GM23248 (cell line): ENCODE measurements around the gene WNK2. TPM values are rescaled to one million over a fixed set of nuclear protein-coding genes. Genes with fewer than 3 reads are reported as not detected.
"Not testable (repeated sequence)": the region's sequence is repeated elsewhere in the genome, so short reads cannot be mapped to it uniquely, and the experiment has no call there.

Source experiments
- DNase-seq: peaks from one replicate; pipeline ENCODE4 v3.0.0-alpha.2; 2015
- H2AFZ ChIP-seq: fragments of 200-600 bp; sonication (generic); 2 replicates; pipeline ENCODE4 v1.6.1; 2016; ENCODE audit warnings: antibody characterized with exemption
- H3F3A ChIP-seq: fragments of 200-600 bp; sonication (generic); 2 replicates; pipeline ENCODE4 v1.6.1; 2016; ENCODE audit warnings: mild to moderate bottlenecking, antibody characterized with exemption, mixed run types; ENCODE audit not compliant: insufficient read depth
- H3K27ac ChIP-seq: fragments of 200-600 bp; sonication (generic); 2 replicates; pipeline ENCODE4 v1.5.1; 2016; ENCODE audit warnings: mild to moderate bottlenecking
- H3K27me3 ChIP-seq: fragments of 200-600 bp; sonication (generic); replicated peaks from 2 replicates; pipeline ENCODE4 v1.6.1; 2016; ENCODE audit warnings: mild to moderate bottlenecking; ENCODE audit not compliant: insufficient read depth
- H3K36me3 ChIP-seq: fragments of 200-600 bp; sonication (generic); 2 replicates; pipeline ENCODE4 v1.6.1; 2016; ENCODE audit warnings: low read depth, mild to moderate bottlenecking
- H3K4me1 ChIP-seq: fragments of 200-600 bp; sonication (generic); 2 replicates; pipeline ENCODE4 v1.6.1; 2016; ENCODE audit warnings: mild to moderate bottlenecking; ENCODE audit not compliant: insufficient read depth
- H3K4me2 ChIP-seq: fragments of 200-600 bp; sonication (generic); one replicate; pipeline ENCODE4 v1.6.1; 2016; ENCODE audit warnings: mild to moderate bottlenecking; ENCODE audit not compliant: unreplicated experiment
- H3K4me3 ChIP-seq: fragments of 200-600 bp; sonication (generic); 2 replicates; pipeline ENCODE4 v1.5.1; 2016; ENCODE audit warnings: mild to moderate bottlenecking
- H3K79me2 ChIP-seq: fragments of 200-600 bp; sonication (generic); 2 replicates; pipeline ENCODE4 v1.6.1; 2016; ENCODE audit warnings: mild to moderate bottlenecking; ENCODE audit not compliant: insufficient read depth
- H3K9ac ChIP-seq: fragments of 200-600 bp; sonication (generic); 2 replicates; pipeline ENCODE4 v1.6.1; 2016; ENCODE audit warnings: mild to moderate bottlenecking
- H3K9me2 ChIP-seq: fragments of 200-600 bp; sonication (generic); 2 replicates; pipeline ENCODE4 v1.6.1; 2016; ENCODE audit warnings: mixed run types, mild to moderate bottlenecking, moderate library complexity; ENCODE audit not compliant: insufficient read depth
- H3K9me3 ChIP-seq: fragments of 200-600 bp; sonication (generic); one replicate; pipeline ENCODE4 v1.6.1; 2017; ENCODE audit warnings: low read depth
- H4K20me1 ChIP-seq: fragments of 200-600 bp; sonication (generic); 2 replicates; pipeline ENCODE4 v1.6.0; 2016; ENCODE audit not compliant: insufficient read depth
- EZH2 ChIP-seq: fragments of 200-600 bp; sonication (generic); IDR thresholded peaks from 2 replicates; pipeline ENCODE4 v1.6.1; 2018; ENCODE audit warnings: antibody characterized with exemption, mild to moderate bottlenecking; ENCODE audit not compliant: insufficient read depth, poor library complexity, severe bottlenecking
- EZH2phosphoT487 ChIP-seq: fragments of 200-600 bp; sonication (generic); IDR thresholded peaks from 2 replicates; pipeline ENCODE4 v1.6.1; 2018; ENCODE audit warnings: antibody characterized with exemption, moderate library complexity, mild to moderate bottlenecking, low read depth; ENCODE audit not compliant: insufficient read depth
- WGBS, 2 experiments: methylation state at CpG; one replicate each; pipeline ENCODE4 v1.1.6; 2015 to 2017; ENCODE audit warnings: low lambda C conversion rate in 2 of 2, low coverage in 1 of 2; ENCODE audit errors: missing lambda C conversion rate in 2 of 2; 5-methylcytosine and 5-hydroxymethylcytosine counted together
- in situ Hi-C: fragments of 300-500 bp; cut with MboI; formaldehyde crosslinking; loops from 2 replicates; pipeline ENCODE4 v1.15.0; 2020
- polyA plus RNA-seq: library from polyadenylated mRNA; unstranded; fragments of >200 nt; fragmentation: Nextera tagmentation; extraction: Ambion mirVana; gene quantifications from 2 replicates; pipeline ENCODE4 v1.2.1, GENCODE V29; 2016
- total RNA-seq: library from RNA; depleted of rRNA; stranded (reverse); fragments of >200 nt; shearing (Covaris generic); gene quantifications from 2 replicates; pipeline ENCODE4 v1.2.3, GENCODE V29; 2014

The WNK2 gene
- total and polyA plus RNA-seq, 2 experiments from 2014 or later, result not detected

DNA sequence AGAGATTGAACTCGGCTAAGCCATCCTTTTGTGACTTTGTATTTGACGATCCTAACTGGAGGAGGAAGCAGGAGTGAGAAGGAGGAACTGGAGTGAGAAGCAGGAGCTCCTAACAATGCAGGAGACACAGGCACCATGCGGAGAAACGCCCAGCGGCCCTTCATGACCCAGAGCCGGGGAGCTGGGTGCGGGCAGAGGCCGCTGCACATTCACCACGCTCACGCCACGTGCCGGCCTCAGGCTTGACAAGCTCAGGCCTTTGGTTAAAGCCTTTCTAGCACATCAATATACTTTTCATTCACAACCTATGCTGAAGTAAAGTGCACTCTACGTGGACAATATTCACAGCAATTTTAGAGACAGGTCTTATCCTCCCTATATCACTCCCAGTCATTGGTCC, 142.7 kb downstream of the WNK2 start:
- Histone ChIP-seq H3K4me1 (no peaks in the 10 kb centered on the region), H3K9me2 (no peaks in the 10 kb centered on the region), H3K36me3 (no peaks in the 10 kb centered on the region), H3K4me2 (no peak overlapping the region), H3K27ac (no peak overlapping the region), H4K20me1 (no peaks in the 10 kb centered on the region), H3F3A (no peaks in the 10 kb centered on the region), H3K79me2 (no peaks in the 10 kb centered on the region), H3K4me3 (no peak overlapping the region), H3K9me3 (no peaks in the 10 kb centered on the region), H3K9ac (no peak overlapping the region), H3K27me3 (no peaks in the 10 kb centered on the region), H2AFZ (no peak overlapping the region)
- TF ChIP-seq EZH2phosphoT487 (no peak), EZH2 (no peak)
- in situ Hi-C loops, result no loop called here
- no peak for DNase-seq
- 80 to 81% methylated on average over 13 of the region's 13 CpGs for WGBS, 2 experiments

DNA sequence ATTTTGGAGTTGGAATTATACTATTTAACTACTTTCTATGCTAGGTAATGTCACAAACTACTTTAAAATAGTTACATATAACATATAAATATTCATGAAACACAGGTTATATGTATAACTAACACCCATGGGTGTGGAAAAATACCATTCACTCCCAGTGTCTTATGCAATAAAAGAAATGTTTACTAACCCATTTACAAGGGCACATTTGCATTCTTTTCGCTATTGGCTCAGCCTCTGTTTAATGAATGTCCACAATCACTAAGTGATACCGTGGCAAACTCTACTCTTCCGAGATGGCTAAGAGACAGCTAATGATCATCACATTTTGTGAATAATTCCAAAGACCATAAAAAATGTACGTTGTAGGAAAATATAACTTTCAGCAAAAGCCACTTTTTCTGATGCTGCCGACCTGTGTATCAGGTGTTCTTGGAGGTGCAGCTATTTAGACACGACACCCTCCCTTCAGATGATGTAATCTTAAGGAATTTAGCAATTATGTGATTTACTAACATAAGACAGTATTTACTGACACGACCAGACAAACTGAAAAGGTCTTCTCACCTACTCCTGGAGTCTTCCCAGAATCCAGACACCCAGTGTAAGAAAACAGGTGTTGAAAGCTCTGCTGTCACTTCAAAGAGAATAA, 145.8 kb downstream of the WNK2 start:
- no peaks in the 10 kb centered on the region for H3F3A ChIP-seq
- no peak for DNase-seq
- H3K27me3 ChIP-seq, result no peaks in the 10 kb centered on the region
- H3K36me3 ChIP-seq, result no peaks in the 10 kb centered on the region
- no peaks in the 10 kb centered on the region for H4K20me1 ChIP-seq
- no peak overlapping the region for H3K9ac ChIP-seq
- no peaks in the 10 kb centered on the region for H3K4me1 ChIP-seq
- H3K4me3 ChIP-seq, result no peak overlapping the region
- no peak for TF ChIP-seq EZH2
- no peak for TF ChIP-seq EZH2phosphoT487
- in situ Hi-C loops, result no loop called here
- H2AFZ ChIP-seq, result no peak overlapping the region
- no peaks in the 10 kb centered on the region for H3K9me3 ChIP-seq
- H3K79me2 ChIP-seq, result no peaks in the 10 kb centered on the region
- 53 to 56% methylated on average over 7 of the region's 7 CpGs for WGBS, 2 experiments
- H3K4me2 ChIP-seq, result no peak overlapping the region
- no peaks in the 10 kb centered on the region for H3K9me2 ChIP-seq
- no peak overlapping the region for H3K27ac ChIP-seq

- Histone ChIP-seq H3K27me3 (no peaks in the 10 kb centered on the region), H3K27ac (no peak overlapping the region), H3F3A (no peaks in the 10 kb centered on the region), H4K20me1 (no peaks in the 10 kb centered on the region), H3K9me3 (no peaks in the 10 kb centered on the region), H2AFZ (no peak overlapping the region), H3K4me3 (no peak overlapping the region), H3K79me2 (no peaks in the 10 kb centered on the region), H3K4me2 (no peak overlapping the region), H3K9ac (no peak overlapping the region), H3K4me1 (no peaks in the 10 kb centered on the region), H3K36me3 (no peaks in the 10 kb centered on the region), H3K9me2 (no peaks in the 10 kb centered on the region)
- in situ Hi-C loops, result no loop called here
- WGBS, 2 experiments, result 32 to 45% methylated on average over 4 of the region's 4 CpGs
- no peak for DNase-seq
- TF ChIP-seq EZH2phosphoT487 (no peak), EZH2 (no peak)
Measured at GRCh38 chr9:93332317-93332716, 148.4 kb downstream of the WNK2 start.

GRCh38 chr9:93336720-93337119, 152.8 kb downstream of the WNK2 start:
- in situ Hi-C loops, result no loop called here
- WGBS, 2 experiments, result 29 to 37% methylated on average over 7 of the region's 7 CpGs
- H3K4me3 ChIP-seq, result no peak overlapping the region
- no peak overlapping the region for H3K27ac ChIP-seq
- no peaks in the 10 kb centered on the region for H3F3A ChIP-seq
- no peaks in the 10 kb centered on the region; the same call in 1 of the 2 replicates for H3K27me3 ChIP-seq
- TF ChIP-seq EZH2phosphoT487 (no peak), EZH2 (no peak)
- H4K20me1 ChIP-seq, result no peaks in the 10 kb centered on the region
- DNase-seq, result no peak
- no peak overlapping the region for H2AFZ ChIP-seq
- H3K9me2 ChIP-seq, result no peaks in the 10 kb centered on the region
- no peaks in the 10 kb centered on the region for H3K36me3 ChIP-seq
- no peaks in the 10 kb centered on the region for H3K4me1 ChIP-seq
- no peak overlapping the region for H3K9ac ChIP-seq
- no peaks in the 10 kb centered on the region for H3K79me2 ChIP-seq
- no peaks in the 10 kb centered on the region for H3K9me3 ChIP-seq
- H3K4me2 ChIP-seq, result no peak overlapping the region

- H3K36me3 ChIP-seq, H3K27ac ChIP-seq, H3K9me3 ChIP-seq, H3K9me2 ChIP-seq, H3K79me2 ChIP-seq, H3K4me2 ChIP-seq, H3K4me3 ChIP-seq, H3K27me3 ChIP-seq, DNase-seq, in situ Hi-C loops, H2AFZ ChIP-seq, H3K4me1 ChIP-seq, H3K9ac ChIP-seq, H4K20me1 ChIP-seq, H3F3A ChIP-seq: not testable (repeated sequence)
- WGBS, 2 experiments, result 0 to 10% methylated on average over 1 of the region's 1 CpG
Measured at GRCh38 chr9:93338196-93338595, 154.3 kb downstream of the WNK2 start.
